Right lobe of liver (tissue), 4 donors: ENCODE measurements around the gene ZNF695.

Source experiments
- CTCF ChIP-seq, 4 donors: fragments of 200-600 bp in 3 of 4; fragments of 450-650 bp in 1 of 4; IDR thresholded peaks; one replicate each; pipeline versions ENCODE4 v1.5.1 to v1.8.0; 2016 to 2022; ENCODE audit warnings: antibody characterized with exemption in 4 of 4, mild to moderate bottlenecking in 2 of 4
- POLR2A ChIP-seq: fragments of 450-650 bp; IDR thresholded peaks from one replicate; pipeline ENCODE4 v1.6.1; 2017; ENCODE audit warnings: antibody characterized with exemption, mild to moderate bottlenecking
- donor health status: DM: no; HTN: no; CAD: no.
- donor health status: DM: no; HTN: no; CAD: no.
- donor health status: DM: no; HTN: yes; CAD: no.

- TF ChIP-seq POLR2A: no peak
- TF ChIP-seq CTCF (IDR thresholded peaks at IDR 0.05): no peak
These were observed 18.0 kb downstream of the ZNF695 start for GRCh38 chr1:246989901-246990300.
